Measurements from ENCODE around the gene IFRD2.
"Not testable (repeated sequence)": the region's sequence is repeated elsewhere in the genome, so short reads cannot be mapped to it uniquely, and the experiment has no call there.

Gene IFRD2

GRCh38 chr3:50278123-50278879 is 13.9 kb downstream of the IFRD2 start:
- no peak for DNase-seq

GRCh38 chr3:50276762-50277101 is 15.5 kb downstream of the IFRD2 start:
- DNase-seq = no peak

GRCh38 chr3:50275996-50276761 is 16.1 kb downstream of the IFRD2 start:
- no peak for DNase-seq

GRCh38 chr3:50275141-50275995 is 16.9 kb downstream of the IFRD2 start:
- DNase-seq = no peak

GRCh38 chr3:50274371-50275104 is 17.7 kb downstream of the IFRD2 start:
- peak; percentile 58 to 62 for DNase-seq

- no peak for DNase-seq
Observed at GRCh38 chr3:50273689-50274065, 18.6 kb downstream of the IFRD2 start.

GRCh38 chr3:50272911-50273688 is 19.1 kb downstream of the IFRD2 start:
- peak; percentile 75 to 85 for DNase-seq

- not testable (repeated sequence) for DNase-seq
Observed at GRCh38 chr3:50272538-50272910, 19.7 kb downstream of the IFRD2 start.

- no peak for DNase-seq
Observed at GRCh38 chr3:50271314-50271936, 20.8 kb downstream of the IFRD2 start.

GRCh38 chr3:50270422-50271224 is 21.6 kb downstream of the IFRD2 start:
- no peak for DNase-seq

GRCh38 chr3:50269977-50270413 is 22.2 kb downstream of the IFRD2 start:
- no peak for DNase-seq

GRCh38 chr3:50269460-50269859 is 22.8 kb downstream of the IFRD2 start:
- no peak for DNase-seq

- DNase-seq = no peak
Observed at GRCh38 chr3:50268703-50269451, 23.4 kb downstream of the IFRD2 start, which contains the start of gene SEMA3B. TSS of gene SEMA3B (plus strand) at chr3:50269147. CDS start at chr3:50269241, 94 bp downstream.

- no peak for DNase-seq
Observed at GRCh38 chr3:50268276-50268675, 24.0 kb downstream of the IFRD2 start.

- DNase-seq = no peak
Observed at GRCh38 chr3:50267280-50267913, 24.8 kb downstream of the IFRD2 start.

GRCh38 chr3:50266836-50267235 is 25.4 kb downstream of the IFRD2 start:
- DNase-seq = no peak

GRCh38 chr3:50266017-50266416 is 26.2 kb downstream of the IFRD2 start:
- DNase-seq = no peak

- no peak for DNase-seq
Observed at GRCh38 chr3:50265571-50265970, 26.7 kb downstream of the IFRD2 start.

- DNase-seq = no peak
Observed at GRCh38 chr3:50264964-50265485, 27.2 kb downstream of the IFRD2 start.
